ENCODE results near the gene SLC27A5.

SLC27A5 gene

DNA sequence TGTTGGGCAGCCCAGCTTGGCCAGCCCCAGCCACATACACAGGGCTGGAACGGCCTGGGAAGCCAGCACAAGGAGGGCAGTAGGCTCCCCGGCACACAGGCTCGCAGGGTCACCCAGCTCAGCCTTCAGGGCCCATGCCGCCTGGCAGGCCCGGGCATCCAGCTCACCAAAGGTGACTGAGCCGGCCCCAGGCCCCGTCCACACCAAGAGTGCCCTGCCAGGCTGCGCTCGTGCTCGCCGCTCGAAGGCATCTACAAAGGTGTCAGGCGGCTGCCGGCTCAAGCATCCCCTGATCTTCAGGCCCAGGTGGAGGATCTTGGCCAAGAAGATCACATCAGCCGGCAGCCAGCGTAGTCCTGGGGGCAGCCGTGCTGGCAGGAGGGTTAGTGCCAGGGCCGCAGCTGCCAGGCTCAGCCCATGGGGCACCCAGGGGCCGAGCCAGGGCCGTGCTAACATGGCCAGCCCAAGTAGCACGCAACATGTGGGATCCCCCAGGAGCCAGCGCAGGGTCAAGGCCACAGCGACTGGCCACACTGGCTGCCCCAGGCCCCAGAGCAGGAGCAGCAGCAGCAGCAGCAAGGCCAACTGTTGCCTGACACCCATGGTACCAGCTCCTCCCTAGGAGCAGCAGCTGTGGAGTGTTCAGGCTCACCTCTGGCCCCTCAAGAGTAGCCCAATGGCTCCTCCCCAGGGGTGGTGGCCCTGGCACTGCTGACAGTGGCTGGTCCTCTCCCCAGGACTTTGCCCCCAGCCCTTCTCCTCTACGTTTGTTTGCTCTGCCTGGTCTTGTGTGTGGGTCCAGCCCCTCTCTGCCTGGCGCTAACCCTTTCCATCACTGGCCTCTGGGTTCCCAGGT, at the start of gene SLC27A5:
TSS of gene SLC27A5 (minus strand) at position 640 of the 856 bp plus-strand sequence. CDS start at position 603, 37 bp downstream.
- DNase-seq (ENCODE audit: low spot score), result no peak

GRCh38 chr19:58560921-58561320, 49.1 kb upstream of the SLC27A5 start:
- DNase-seq (ENCODE audit: low spot score), result no peak

GRCh38 chr19:58560007-58560887, 48.5 kb upstream of the SLC27A5 start:
- DNase-seq (ENCODE audit: low spot score), result no peak

DNA sequence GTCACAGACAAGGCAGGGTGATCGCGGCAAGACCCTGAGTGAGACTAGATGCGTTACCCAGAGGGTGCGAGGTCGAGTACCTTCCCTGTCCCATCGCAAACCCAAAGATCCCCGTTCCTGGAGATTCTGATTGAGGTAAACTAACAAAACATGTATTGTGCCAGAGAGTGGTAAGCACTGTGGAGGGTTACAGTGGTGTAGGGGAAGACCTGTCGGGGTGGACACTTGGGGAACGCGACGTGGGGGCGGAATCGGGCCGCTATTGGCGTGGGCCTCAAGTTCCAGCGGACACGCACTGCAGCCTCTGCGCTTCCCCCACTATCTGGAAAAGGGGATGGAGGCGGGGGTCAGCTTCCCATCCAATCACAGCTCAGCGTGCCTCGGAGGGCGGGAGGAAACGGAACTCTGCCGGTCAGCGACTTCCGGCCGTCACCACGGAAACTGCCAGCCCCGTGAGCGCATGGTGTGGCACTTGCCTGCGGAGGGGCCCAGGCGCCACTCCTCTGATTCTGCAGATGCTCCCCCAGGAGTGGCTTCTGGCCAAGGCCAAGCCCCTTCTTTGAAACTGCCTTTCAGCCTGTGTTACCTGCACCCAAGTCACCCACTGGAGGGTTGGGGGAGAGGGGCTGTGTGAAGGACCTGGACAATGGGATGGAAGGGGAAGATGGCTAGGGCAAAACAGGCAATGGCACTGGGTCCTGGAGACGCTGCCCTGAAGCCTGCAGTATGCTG, 47.6 kb upstream of the SLC27A5 start:
- DNase-seq (ENCODE audit: low spot score), result peak; percentile 94

GRCh38 chr19:58558623-58559274, 47.0 kb upstream of the SLC27A5 start:
- peak; percentile 97 for DNase-seq (ENCODE audit: low spot score)

- no peak for DNase-seq (ENCODE audit: low spot score)
Measured at GRCh38 chr19:58558066-58558622, 46.4 kb upstream of the SLC27A5 start, which contains the start of gene UBE2M. UBE2M (minus strand) TSS chr19:58558611; CDS start chr19:58558381, 230 bp downstream.

- DNase-seq (ENCODE audit: low spot score), result no peak
Measured at GRCh38 chr19:58557221-58558065, 45.7 kb upstream of the SLC27A5 start.

DNA sequence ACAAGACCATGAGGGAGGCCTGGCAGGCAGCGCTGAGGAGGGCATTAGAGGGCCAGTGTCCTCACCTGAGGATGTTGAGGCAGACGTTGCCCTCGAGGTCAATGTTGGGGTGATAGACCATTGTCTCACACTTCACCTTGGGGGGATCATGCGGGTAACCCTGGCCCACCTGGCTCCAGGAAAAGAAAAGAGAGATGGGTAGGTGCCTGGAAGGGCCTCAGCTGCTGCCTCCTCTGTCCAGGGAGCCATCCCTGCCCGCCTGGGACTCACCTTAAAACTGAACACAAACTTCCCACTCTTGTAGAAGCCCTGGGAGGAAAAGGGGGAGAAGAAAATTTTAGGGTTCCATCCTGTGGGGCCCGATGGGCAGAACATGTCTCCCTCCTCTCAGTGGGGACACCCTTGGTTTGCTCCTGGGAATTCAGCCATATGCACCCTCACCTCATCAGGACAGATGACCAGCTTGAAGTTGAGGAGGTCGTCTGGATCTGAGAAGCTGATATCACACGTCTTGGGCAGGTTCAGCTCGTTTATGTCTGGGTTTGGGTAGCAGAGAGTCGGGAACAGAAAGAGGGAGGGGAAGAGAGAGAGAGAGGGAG, 44.9 kb upstream of the SLC27A5 start:
- no peak for DNase-seq (ENCODE audit: low spot score)

- no peak for DNase-seq (ENCODE audit: low spot score)
Measured at GRCh38 chr19:58555920-58556621, 44.3 kb upstream of the SLC27A5 start.

GRCh38 chr19:58555369-58555885, 43.6 kb upstream of the SLC27A5 start:
- DNase-seq (ENCODE audit: low spot score), result no peak

GRCh38 chr19:58554494-58555368, 42.9 kb upstream of the SLC27A5 start, which contains the start of gene CHMP2A:
CHMP2A (minus strand) TSS chr19:58555105; CDS start chr19:58554212, 893 bp downstream.
- DNase-seq (ENCODE audit: low spot score), result peak; percentile 97

- no peak for DNase-seq (ENCODE audit: low spot score)
Measured at GRCh38 chr19:58553799-58554493, 42.2 kb upstream of the SLC27A5 start.

GRCh38 chr19:58552655-58553054, 40.9 kb upstream of the SLC27A5 start:
- no peak for DNase-seq (ENCODE audit: low spot score)

DNA sequence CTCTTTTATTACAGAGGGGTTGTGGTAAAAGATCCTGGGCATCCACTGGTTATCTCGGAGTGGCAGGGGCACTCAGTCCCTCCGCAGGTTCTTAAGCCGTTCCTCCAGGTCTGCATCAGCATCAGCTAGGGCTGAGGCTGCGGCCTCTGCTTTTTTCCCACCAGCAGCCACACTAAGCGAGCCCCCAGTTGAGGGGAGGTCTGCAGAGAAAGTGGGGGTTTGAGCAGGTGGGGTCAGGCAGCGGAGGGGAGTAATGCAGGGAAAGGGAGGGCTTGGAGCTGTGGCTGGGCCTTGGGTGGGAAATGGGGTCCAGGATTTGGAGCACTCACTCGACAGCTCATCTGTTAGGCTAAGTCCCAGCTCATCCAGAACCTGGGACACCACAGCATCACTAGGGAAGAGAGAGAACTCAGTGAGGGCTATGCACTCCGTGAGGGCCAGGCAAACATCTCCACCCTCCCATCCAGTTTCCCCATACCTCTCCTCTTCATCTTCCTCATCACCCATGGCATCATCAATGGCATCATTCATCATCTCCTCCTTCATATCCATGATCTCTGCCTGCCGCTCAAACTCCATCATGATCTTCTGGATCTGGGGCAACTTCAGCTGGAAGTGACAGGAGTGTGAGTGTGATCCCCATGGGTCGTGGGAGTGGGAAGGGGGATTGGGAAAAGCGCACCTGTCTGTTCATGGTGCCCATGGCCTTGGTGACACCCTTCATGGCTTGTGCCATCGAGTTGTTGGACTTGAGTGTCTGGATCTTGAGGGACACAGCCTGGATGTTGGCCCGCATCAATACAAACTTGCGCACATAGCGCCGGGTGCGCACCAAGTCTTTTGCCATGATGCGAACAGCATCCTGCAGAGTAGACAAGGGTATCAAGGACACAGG, 40.0 kb upstream of the SLC27A5 start:
- DNase-seq (ENCODE audit: low spot score), result no peak

GRCh38 chr19:58551123-58551497, 39.3 kb upstream of the SLC27A5 start:
- DNase-seq (ENCODE audit: low spot score), result no peak
